T-cell (primary cell): Measurements from ENCODE around the gene PRAF2. TPM values are rescaled to one million over a fixed set of nuclear protein-coding genes. Genes with fewer than 3 reads are reported as not detected.

Experiments used
- ATAC-seq, 4 experiments: fragments of 200-7000 bp in 3 of 4; fragments of 150-1000 bp in 1 of 4; cut with Tn5 transposase; replicated peaks in 1 of 4; 1 replicate in 3 of 4; 2 replicates in 1 of 4; pipeline ENCODE4 v1.10.0; 2021; ENCODE audit warnings: moderate library complexity in 3 of 4, mild to moderate bottlenecking in 2 of 4, moderate number of reproducible peaks in 1 of 4
- CTCF ChIA-PET, 2 donors: fragments of 300-600 bp; sonication (Branson Sonifier 250); formaldehyde crosslinking; loops; one replicate each; lab custom pipeline; 2022; ENCODE audit warnings: antibody characterized with exemption in 2 of 2; lab: Charles Lee
- POLR2A ChIA-PET, 2 donors: fragments of 300-600 bp; sonication (Branson Sonifier 250); formaldehyde crosslinking; loops; one replicate each; lab custom pipeline; 2022; ENCODE audit warnings: antibody characterized with exemption in 2 of 2; lab: Charles Lee
- DNase-seq, 35 experiments: peaks; one replicate each; pipeline versions ENCODE4 v3.0.0 to v3.0.0-alpha.2; 2013 to 2023
- H3K27ac ChIP-seq: one replicate; pipeline ENCODE4 v1.5.1; 2013; ENCODE audit warnings: low read length
- H3K27me3 ChIP-seq, 2 experiments: replicated peaks in 1 of 2; 1 replicate in 1 of 2; 2 replicates in 1 of 2; pipeline versions ENCODE4 v1.6.1 to v1.7.0; 2013; ENCODE audit warnings: low read length in 1 of 2, mixed read lengths in 1 of 2; ENCODE audit not compliant: control insufficient read depth in 2 of 2, insufficient read depth in 2 of 2; ENCODE audit errors: extremely low read depth in 1 of 2
- H3K36me3 ChIP-seq, 2 donors: 1 replicate in 1 of 2; 2 replicates in 1 of 2; pipeline versions ENCODE4 v1.6.1 to v1.7.0; 2013; ENCODE audit warnings: low read length in 1 of 2; ENCODE audit not compliant: control insufficient read depth in 2 of 2, insufficient read depth in 1 of 2; ENCODE audit errors: extremely low read depth in 1 of 2
- H3K4me1 ChIP-seq, 2 experiments: 1 replicate in 1 of 2; 2 replicates in 1 of 2; pipeline versions ENCODE4 v1.6.1 to v1.7.0; 2013; ENCODE audit warnings: low read length in 2 of 2, mixed read lengths in 1 of 2; ENCODE audit not compliant: insufficient read depth in 2 of 2, control insufficient read depth in 1 of 2; ENCODE audit errors: extremely low read depth in 1 of 2
- H3K4me3 ChIP-seq, 2 donors: 1 replicate in 1 of 2; 2 replicates in 1 of 2; pipeline versions ENCODE4 v1.5.1 to v1.7.0; 2013; ENCODE audit warnings: mild to moderate bottlenecking in 2 of 2, low read length in 1 of 2, moderate library complexity in 1 of 2; ENCODE audit not compliant: control insufficient read depth in 1 of 2; ENCODE audit errors: extremely low read depth in 1 of 2
- H3K9me3 ChIP-seq: 2 replicates; pipeline ENCODE4 v1.7.0; 2013
- H3K27ac Mint-ChIP-seq, 2 donors: one replicate each; pipeline ENCODE4 v1.8.0; 2020 to 2021; ENCODE audit warnings: mild to moderate bottlenecking in 2 of 2, mixed read lengths in 2 of 2
- H3K27me3 Mint-ChIP-seq, 2 donors: one replicate each; pipeline ENCODE4 v1.8.0; 2021 to 2022; ENCODE audit warnings: mixed read lengths in 2 of 2
- H3K36me3 Mint-ChIP-seq: one replicate; pipeline ENCODE4 v1.8.0; 2021; ENCODE audit warnings: mixed read lengths
- H3K4me1 Mint-ChIP-seq, 3 donors: one replicate each; pipeline ENCODE4 v1.8.0; 2020 to 2022; ENCODE audit warnings: mixed read lengths in 3 of 3, mild to moderate bottlenecking in 1 of 3
- H3K4me3 Mint-ChIP-seq, 3 donors: one replicate each; pipeline ENCODE4 v1.8.0; 2020 to 2022; ENCODE audit warnings: mild to moderate bottlenecking in 3 of 3, mixed read lengths in 3 of 3, moderate library complexity in 3 of 3
- H3K9me3 Mint-ChIP-seq, 3 donors: one replicate each; pipeline ENCODE4 v1.8.0; 2020 to 2022; ENCODE audit warnings: mixed read lengths in 3 of 3
- WGBS: methylation state at CpG from one replicate; pipeline ENCODE4 v1.1.5; 2013; ENCODE audit warnings: missing lambda C conversion rate; ENCODE audit not compliant: insufficient coverage; 5-methylcytosine and 5-hydroxymethylcytosine counted together
- total RNA-seq, 35 experiments: library from RNA in 6 of 35; stranded (reverse) in 6 of 35; fragments of 120-200 nt in 1 of 35; gene quantifications; one replicate each; pipeline versions ENCODE4 v1.2.1 to v1.2.4 and lab custom pipeline; 2013 to 2026

The PRAF2 gene
- total RNA-seq, 5 donors from 2014 or later (not counting 1 experiment from before 2014, with no cell fraction given) = 17.5 to 34.5 (median 34.0) TPM

DNA sequence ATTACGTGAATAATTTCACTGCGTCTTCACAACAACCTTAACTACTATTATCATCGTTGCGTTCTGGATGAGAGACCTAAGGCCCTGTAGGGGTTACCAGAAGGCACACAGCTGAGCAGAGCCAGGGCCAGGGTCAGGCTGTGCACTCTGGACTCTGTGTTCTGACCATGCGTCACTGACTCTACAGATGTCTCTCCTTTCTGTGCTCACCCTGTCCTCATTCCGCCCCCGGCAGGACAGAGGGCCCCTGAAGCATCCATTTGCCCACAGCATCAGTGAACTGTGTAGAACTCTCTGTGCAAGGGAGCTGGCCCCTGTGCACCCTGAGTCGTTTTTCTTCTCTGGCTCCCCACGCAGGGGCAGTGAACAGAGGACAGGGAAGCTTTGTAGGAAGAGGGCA, 28.4 kb upstream of the PRAF2 start:
- Mint-ChIP-seq H3K4me1 (peaks cover 0 to 8% (median 0%) of the 10 kb centered on the region in 3 donors), H3K27ac (peak overlapping the region in 1 of 2 donors; percentile 48), H3K9me3 (no peaks in the 10 kb centered on the region), H3K36me3 (no peaks in the 10 kb centered on the region), H3K27me3 (no peaks in the 10 kb centered on the region), H3K4me3 (peak overlapping the region; percentile 77 to 87 (median 85))
- no peak overlapping the region for H3K4me3 ChIP-seq
- ChIA-PET CTCF (no interaction called here), POLR2A (no interaction called here)
- peaks cover 0 to 4% of the 10 kb centered on the region in 2 donors for H3K36me3 ChIP-seq
- H3K9me3 ChIP-seq = no peaks in the 10 kb centered on the region
- DNase-seq (no peak), ATAC-seq (no peak)
- H3K27me3 ChIP-seq = no peaks in the 10 kb centered on the region
- peaks cover 0 to 17% of the 10 kb centered on the region in 2 experiments for H3K4me1 ChIP-seq
- 100% methylated on average over 1 of the region's 9 CpGs for WGBS
- no peak overlapping the region for H3K27ac ChIP-seq

DNA sequence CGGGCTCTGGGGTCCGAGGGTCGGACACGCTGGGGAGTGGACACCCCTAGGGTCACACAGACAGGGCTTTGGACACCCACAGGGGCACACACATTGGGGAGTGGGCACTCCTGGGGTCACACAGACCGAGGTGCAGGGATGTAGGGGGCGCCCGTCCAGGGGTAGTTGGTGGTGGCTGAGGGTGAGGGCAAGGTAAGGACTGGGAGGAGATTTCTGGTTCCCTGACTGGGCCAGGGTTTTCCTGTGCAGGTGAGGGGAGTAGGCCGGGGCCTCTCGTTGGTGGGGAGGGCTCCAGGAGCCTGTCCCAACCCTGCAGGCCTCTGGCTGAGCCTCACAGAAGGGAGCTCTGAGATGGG, 27.8 kb upstream of the PRAF2 start:
- H3K27ac Mint-ChIP-seq = peak overlapping the region; percentile 36 to 48
- Histone ChIP-seq H3K27ac (peak overlapping the region; percentile 73), H3K9me3 (no peaks in the 10 kb centered on the region), H3K27me3 (no peaks in the 10 kb centered on the region), H3K4me1 (peaks cover 0 to 17% of the 10 kb centered on the region in 2 experiments), H3K36me3 (peaks cover 0 to 3% of the 10 kb centered on the region in 2 donors), H3K4me3 (peak overlapping the region in 1 of 2 donors; percentile 65)
- peak overlapping the region; percentile 77 to 87 (median 85) for H3K4me3 Mint-ChIP-seq
- no peaks in the 10 kb centered on the region for H3K9me3 Mint-ChIP-seq
- POLR2A ChIA-PET = no interaction called here
- no peaks in the 10 kb centered on the region for H3K27me3 Mint-ChIP-seq
- CTCF ChIA-PET = no interaction called here
- H3K4me1 Mint-ChIP-seq = peaks cover 0 to 8% (median 0%) of the 10 kb centered on the region in 3 donors
- DNase-seq (no peak), ATAC-seq (no peak)
- 6% methylated on average over 6 of the region's 9 CpGs for WGBS
- H3K36me3 Mint-ChIP-seq = no peaks in the 10 kb centered on the region

DNA sequence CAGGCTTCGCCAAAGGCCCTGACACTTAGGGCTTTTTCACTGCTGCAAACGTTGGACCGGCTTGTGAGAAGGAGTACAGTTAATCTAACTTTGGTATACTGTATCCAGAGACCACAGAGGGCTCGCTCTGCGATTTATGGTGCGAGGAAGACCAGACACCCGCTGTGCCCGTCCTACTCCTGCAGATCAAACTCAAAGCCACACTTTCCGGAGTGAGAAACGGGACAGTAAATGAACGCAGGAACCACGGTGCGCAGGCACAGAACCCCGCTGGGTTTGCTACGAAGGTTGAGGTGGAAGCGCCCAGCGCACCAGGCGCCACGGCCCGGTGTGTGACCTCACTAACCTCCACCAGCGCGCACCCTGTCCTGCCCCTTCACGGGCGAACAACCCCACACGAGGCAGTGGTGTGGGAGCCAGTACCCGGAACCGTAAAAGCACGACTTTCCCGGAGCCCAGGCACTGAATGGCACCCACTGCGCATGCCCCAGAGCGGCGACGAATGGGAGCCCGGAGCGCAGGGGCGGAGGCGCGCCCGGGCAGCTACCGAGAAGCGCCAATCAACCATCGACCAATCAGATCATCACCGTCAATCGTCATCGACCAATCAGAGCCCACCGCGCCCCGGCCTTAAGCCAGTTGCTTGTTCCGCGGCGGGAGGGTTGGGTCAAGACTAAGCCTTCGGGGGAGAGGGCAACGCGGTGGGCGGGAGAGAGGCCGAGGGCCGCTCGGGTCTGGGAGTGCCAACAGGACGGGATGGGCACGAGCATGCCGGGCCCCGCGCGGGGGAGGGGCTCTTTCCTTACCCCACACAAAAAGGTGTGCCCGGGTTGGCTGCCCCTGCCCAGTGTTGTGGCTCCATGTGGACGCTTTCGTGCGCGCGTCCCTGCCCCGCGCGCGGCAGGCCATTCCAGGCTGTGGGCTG, 27.2 kb upstream of the PRAF2 start:
- Histone ChIP-seq H3K27me3 (no peaks in the 10 kb centered on the region), H3K36me3 (no peaks in the 10 kb centered on the region), H3K27ac (peak overlapping the region; percentile 73), H3K4me3 (peak overlapping the region; percentile 52 to 65), H3K4me1 (peaks cover 0 to 17% of the 10 kb centered on the region in 2 experiments), H3K9me3 (no peaks in the 10 kb centered on the region)
- Mint-ChIP-seq H3K27me3 (peaks cover 0 to 4% of the 10 kb centered on the region in 2 donors), H3K4me3 (peak overlapping the region; percentile 77 to 87 (median 85)), H3K36me3 (no peaks in the 10 kb centered on the region), H3K4me1 (peaks cover 0 to 8% (median 0%) of the 10 kb centered on the region in 3 donors), H3K27ac (peak overlapping the region; percentile 88 to 93), H3K9me3 (no peaks in the 10 kb centered on the region)
- POLR2A ChIA-PET = interaction anchor here in 1 of 2 donors (0.7 kb wide), 1 partner anchor 22 kb away, joined by 7 read pairs; no protein-coding TSS in a partner anchor
- 0% methylated on average over 36 of the region's 74 CpGs for WGBS
- DNase-seq (peak; percentile 72 to 93 (median 84)), ATAC-seq (peak; percentile 92 to 95 (median 94))
- CTCF ChIA-PET = interaction anchor here in 1 of 2 donors (0.6 to 0.7 kb wide), 2 partner anchors 1018 to 1733 kb away, joined by 3 to 4 read pairs; no protein-coding TSS in a partner anchor

DNA sequence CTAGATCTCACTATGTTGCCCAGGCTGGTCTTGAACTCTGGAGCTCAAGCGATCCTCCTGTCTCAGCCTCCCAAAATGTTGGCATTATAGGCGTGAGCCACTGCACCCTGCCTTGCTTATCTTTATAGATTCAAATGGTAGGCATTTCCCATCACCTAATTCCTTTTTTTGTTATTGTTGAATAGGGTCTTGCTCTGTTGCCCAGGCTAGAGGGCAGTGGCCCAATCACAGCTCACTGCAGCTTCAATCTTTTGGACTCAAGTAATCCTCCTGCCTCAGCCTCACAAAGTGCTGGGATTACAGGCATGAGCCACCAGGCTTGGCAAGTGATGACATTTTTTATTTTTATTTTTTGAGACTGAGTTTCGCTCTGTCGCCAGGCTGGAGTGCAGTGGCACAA, 22.6 kb upstream of the PRAF2 start:
- H3K36me3 Mint-ChIP-seq = no peaks in the 10 kb centered on the region
- DNase-seq = no peak
- H3K9me3 Mint-ChIP-seq = no peaks in the 10 kb centered on the region
- Histone ChIP-seq H3K27ac (no peak overlapping the region), H3K36me3 (no peaks in the 10 kb centered on the region), H3K4me1 (peaks cover 0 to 11% of the 10 kb centered on the region in 2 experiments), H3K4me3 (no peak overlapping the region), H3K9me3 (no peaks in the 10 kb centered on the region), H3K27me3 (no peaks in the 10 kb centered on the region)
- no peak overlapping the region for H3K27ac Mint-ChIP-seq
- ChIA-PET CTCF (interaction anchor here in 1 of 2 donors (0.6 to 0.7 kb wide), 2 partner anchors 8 to 94 kb away, joined by 4 to 7 read pairs; partner anchors contain the start of gene GRIPAP1), POLR2A (interaction anchor here in 1 of 2 donors (0.6 kb wide), 1 partner anchor 1955 kb away, joined by 8 read pairs; no protein-coding TSS in a partner anchor)
- no peak overlapping the region for H3K4me3 Mint-ChIP-seq
- no peak for ATAC-seq
- peaks cover 0 to 8% (median 0%) of the 10 kb centered on the region in 3 donors for H3K4me1 Mint-ChIP-seq
- peaks cover 0 to 4% of the 10 kb centered on the region in 2 donors for H3K27me3 Mint-ChIP-seq
- WGBS = 100% methylated on average over 3 of the region's 4 CpGs

DNA sequence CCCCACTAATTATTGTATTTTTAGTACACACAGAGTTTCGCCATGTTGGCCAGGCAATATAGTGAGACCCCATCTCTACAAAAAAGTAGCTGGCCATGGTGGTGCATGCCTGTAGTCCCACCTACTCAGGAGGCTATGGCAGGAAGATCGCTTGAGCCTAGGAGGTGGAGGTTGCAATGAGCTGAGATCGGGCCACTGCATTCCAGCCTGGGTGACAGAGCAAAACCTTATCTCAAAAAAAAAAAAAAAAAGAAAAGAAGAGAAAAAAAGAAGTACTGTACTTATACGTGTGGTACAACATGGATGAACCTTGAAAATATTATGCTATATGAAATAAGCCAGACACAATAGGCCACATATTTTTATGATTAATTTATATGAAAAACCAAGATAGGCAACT, 15.8 kb upstream of the PRAF2 start:
- ChIA-PET POLR2A (interaction anchor here in 1 of 2 donors (0.7 kb wide), 1 partner anchor 62 kb away, joined by 4 read pairs; no protein-coding TSS in a partner anchor), CTCF (interaction anchor here in 1 of 2 donors (0.6 kb wide), 1 partner anchor 40 kb away, joined by 4 read pairs; no protein-coding TSS in a partner anchor)
- Histone ChIP-seq H3K4me3 (no peak overlapping the region), H3K27ac (no peak overlapping the region), H3K27me3 (no peaks in the 10 kb centered on the region), H3K9me3 (no peaks in the 10 kb centered on the region), H3K36me3 (no peaks in the 10 kb centered on the region), H3K4me1 (no peaks in the 10 kb centered on the region)
- no peaks in the 10 kb centered on the region for H3K27me3 Mint-ChIP-seq
- no peak overlapping the region for H3K27ac Mint-ChIP-seq
- ATAC-seq (no peak), DNase-seq (no peak)
- no peaks in the 10 kb centered on the region for H3K4me1 Mint-ChIP-seq
- no peaks in the 10 kb centered on the region for H3K36me3 Mint-ChIP-seq
- no peaks in the 10 kb centered on the region for H3K9me3 Mint-ChIP-seq
- WGBS = no CpG with 5 or more reads among the region's 4 CpGs
- no peak overlapping the region for H3K4me3 Mint-ChIP-seq

DNA sequence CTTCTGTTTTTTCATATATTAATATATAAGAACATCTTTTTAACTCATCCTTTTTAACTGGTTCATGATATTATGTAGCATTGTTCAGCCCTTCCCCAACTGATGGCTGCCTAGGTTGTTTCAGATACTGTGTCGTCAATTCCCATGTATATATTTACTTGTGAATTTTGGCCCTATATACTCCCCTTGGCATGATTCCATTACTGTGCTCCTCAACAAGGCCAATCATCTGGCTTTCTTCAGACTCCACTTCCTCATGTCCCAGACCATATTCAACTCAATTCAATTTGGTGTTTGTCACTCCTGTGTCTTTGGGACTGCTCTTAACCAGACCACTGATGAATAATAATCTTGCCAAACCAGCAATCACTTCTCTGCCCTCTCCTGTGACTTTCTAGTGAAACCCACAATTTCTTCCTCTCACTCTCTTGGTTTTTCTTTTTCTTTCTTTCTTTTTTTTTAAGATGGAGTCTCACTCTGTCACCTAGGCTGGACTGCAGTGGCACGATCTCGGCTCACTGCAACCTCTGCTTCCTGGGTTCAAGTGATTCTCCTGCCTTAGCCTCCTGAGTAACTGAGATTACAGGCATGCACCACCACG, 8.6 kb upstream of the PRAF2 start:
- 60% methylated on average over 1 of the region's 4 CpGs for WGBS
- no peak overlapping the region for H3K4me3 ChIP-seq
- H3K27me3 ChIP-seq = no peaks in the 10 kb centered on the region
- peaks cover 0 to 13% of the 10 kb centered on the region in 2 experiments for H3K4me1 ChIP-seq
- POLR2A ChIA-PET = interaction anchor here in 1 of 2 donors (0.6 kb wide), 2 partner anchors 34 to 371 kb away, joined by 5 to 9 read pairs; no protein-coding TSS in a partner anchor
- Mint-ChIP-seq H3K27me3 (no peaks in the 10 kb centered on the region), H3K4me1 (peaks cover 9 to 16% (median 15%) of the 10 kb centered on the region in 3 donors), H3K4me3 (peak overlapping the region in 1 of 3 donors; percentile 25), H3K36me3 (no peaks in the 10 kb centered on the region), H3K9me3 (no peaks in the 10 kb centered on the region), H3K27ac (peak overlapping the region in 1 of 2 donors; percentile 60)
- no peaks in the 10 kb centered on the region for H3K9me3 ChIP-seq
- CTCF ChIA-PET = interaction anchor here in 1 of 2 donors (0.6 kb wide), 1 partner anchor 52 kb away, joined by 3 read pairs; no protein-coding TSS in a partner anchor
- ATAC-seq = no peak
- DNase-seq = no peak
- peaks cover 0 to 5% of the 10 kb centered on the region in 2 donors for H3K36me3 ChIP-seq
- no peak overlapping the region for H3K27ac ChIP-seq
